ENCODE measurements around the gene LAT. TPM values are rescaled to one million over a fixed set of nuclear protein-coding genes. Genes with fewer than 3 reads are reported as not detected.

Gene LAT
- total RNA-seq, 2 donors from 2014 or later, result 4.5 to 6.1 TPM

- Mint-ChIP-seq H3K27ac (peak overlapping the region; percentile 36), H3K4me1 (no peaks in the 10 kb centered on the region), H3K4me3 (no peak overlapping the region), H3K36me3 (ENCODE audit: low read depth) (peaks cover 65% of the 10 kb centered on the region), H3K9me3 (peaks cover 5% of the 10 kb centered on the region), H3K27me3 (ENCODE audit: insufficient read depth) (no peaks in the 10 kb centered on the region)
- WGBS, 2 experiments (ENCODE audit: insufficient coverage in 1 of 2, insufficient read length in 1 of 2), result 96 to 99% methylated on average over 12 to 18 of the region's 18 CpGs
- no peak for DNase-seq
- no peak for TF ChIP-seq CTCF (conservative IDR thresholded peaks at IDR 0.05)
- Histone ChIP-seq H3K27ac (ENCODE audit: low read depth, low read length) (no peak overlapping the region), H3K4me1 (ENCODE audit: control insufficient read depth, insufficient read depth, low read length) (no peaks in the 10 kb centered on the region), H3K27me3 (ENCODE audit: control insufficient read depth, insufficient read depth, low read length, poor library complexity, severe bottlenecking) (no peaks in the 10 kb centered on the region), H3K4me3 (ENCODE audit: low read length) (no peak overlapping the region), H3K9ac (ENCODE audit: extremely low read depth, low read length, poor library complexity, severe bottlenecking) (no peak overlapping the region), H3K9me3 (ENCODE audit: control insufficient read depth, low read length) (no peaks in the 10 kb centered on the region), H3K36me3 (ENCODE audit: control insufficient read depth, insufficient read depth, low read length) (peaks cover 34% of the 10 kb centered on the region)
Measured at GRCh38 chr16:28983644-28984043, 1.2 kb upstream of the LAT start.

- TF ChIP-seq CTCF (conservative IDR thresholded peaks at IDR 0.05), result no peak
- WGBS, 2 experiments (ENCODE audit: insufficient coverage in 1 of 2, insufficient read length in 1 of 2), result 88 to 91% methylated on average over 7 to 12 of the region's 12 CpGs
- H3K4me1 Mint-ChIP-seq, result no peaks in the 10 kb centered on the region
Measured at GRCh38 chr16:28984091-28984490, 761 bp upstream of the LAT start.

GRCh38 chr16:28985211-28986041 lies 574 bp downstream of the LAT start:
- no peak overlapping the region for H3K27ac Mint-ChIP-seq
- no peak overlapping the region for H3K9ac ChIP-seq (ENCODE audit: extremely low read depth, low read length, poor library complexity, severe bottlenecking)
- no peaks in the 10 kb centered on the region for H3K27me3 Mint-ChIP-seq (ENCODE audit: insufficient read depth)
- no peak overlapping the region for H3K4me3 ChIP-seq (ENCODE audit: low read length)
- H3K36me3 Mint-ChIP-seq (ENCODE audit: low read depth), result peaks cover 62% of the 10 kb centered on the region
- no peak overlapping the region for H3K27ac ChIP-seq (ENCODE audit: low read depth, low read length)
- peaks cover 27% of the 10 kb centered on the region for H3K36me3 ChIP-seq (ENCODE audit: control insufficient read depth, insufficient read depth, low read length)
- H3K9me3 ChIP-seq (ENCODE audit: control insufficient read depth, low read length), result no peaks in the 10 kb centered on the region
- no peak for DNase-seq
- 93 to 96% methylated on average over 7 to 19 of the region's 19 CpGs for WGBS, 2 experiments (ENCODE audit: insufficient coverage in 1 of 2, insufficient read length in 1 of 2)
- H3K9me3 Mint-ChIP-seq, result peaks cover 5% of the 10 kb centered on the region
- TF ChIP-seq CTCF (conservative IDR thresholded peaks at IDR 0.05), result no peak
- H3K27me3 ChIP-seq (ENCODE audit: control insufficient read depth, insufficient read depth, low read length, poor library complexity, severe bottlenecking), result no peaks in the 10 kb centered on the region
- no peak overlapping the region for H3K4me3 Mint-ChIP-seq
- H3K4me1 Mint-ChIP-seq, result no peaks in the 10 kb centered on the region
- H3K4me1 ChIP-seq (ENCODE audit: control insufficient read depth, insufficient read depth, low read length), result no peaks in the 10 kb centered on the region

More at GRCh38 chr16:28984091-28984490, 761 bp upstream of the LAT start:
- H3K27ac ChIP-seq (ENCODE audit: low read depth, low read length), result no peak overlapping the region
- no peak for DNase-seq
- H3K4me3 Mint-ChIP-seq, result no peak overlapping the region
- no peaks in the 10 kb centered on the region for H3K27me3 Mint-ChIP-seq (ENCODE audit: insufficient read depth)
- H3K4me3 ChIP-seq (ENCODE audit: low read length), result no peak overlapping the region
- H3K4me1 ChIP-seq (ENCODE audit: control insufficient read depth, insufficient read depth, low read length), result no peaks in the 10 kb centered on the region
- peaks cover 65% of the 10 kb centered on the region for H3K36me3 Mint-ChIP-seq (ENCODE audit: low read depth)
- peaks cover 31% of the 10 kb centered on the region for H3K36me3 ChIP-seq (ENCODE audit: control insufficient read depth, insufficient read depth, low read length)
- H3K27me3 ChIP-seq (ENCODE audit: control insufficient read depth, insufficient read depth, low read length, poor library complexity, severe bottlenecking), result no peaks in the 10 kb centered on the region
- H3K9me3 ChIP-seq (ENCODE audit: control insufficient read depth, low read length), result no peaks in the 10 kb centered on the region
- H3K9ac ChIP-seq (ENCODE audit: extremely low read depth, low read length, poor library complexity, severe bottlenecking), result no peak overlapping the region
- H3K9me3 Mint-ChIP-seq, result peaks cover 5% of the 10 kb centered on the region
- no peak overlapping the region for H3K27ac Mint-ChIP-seq

Data from endodermal cell (in vitro differentiated cells).